ENCODE measurements around the gene GPR4.

Gene GPR4

DNA sequence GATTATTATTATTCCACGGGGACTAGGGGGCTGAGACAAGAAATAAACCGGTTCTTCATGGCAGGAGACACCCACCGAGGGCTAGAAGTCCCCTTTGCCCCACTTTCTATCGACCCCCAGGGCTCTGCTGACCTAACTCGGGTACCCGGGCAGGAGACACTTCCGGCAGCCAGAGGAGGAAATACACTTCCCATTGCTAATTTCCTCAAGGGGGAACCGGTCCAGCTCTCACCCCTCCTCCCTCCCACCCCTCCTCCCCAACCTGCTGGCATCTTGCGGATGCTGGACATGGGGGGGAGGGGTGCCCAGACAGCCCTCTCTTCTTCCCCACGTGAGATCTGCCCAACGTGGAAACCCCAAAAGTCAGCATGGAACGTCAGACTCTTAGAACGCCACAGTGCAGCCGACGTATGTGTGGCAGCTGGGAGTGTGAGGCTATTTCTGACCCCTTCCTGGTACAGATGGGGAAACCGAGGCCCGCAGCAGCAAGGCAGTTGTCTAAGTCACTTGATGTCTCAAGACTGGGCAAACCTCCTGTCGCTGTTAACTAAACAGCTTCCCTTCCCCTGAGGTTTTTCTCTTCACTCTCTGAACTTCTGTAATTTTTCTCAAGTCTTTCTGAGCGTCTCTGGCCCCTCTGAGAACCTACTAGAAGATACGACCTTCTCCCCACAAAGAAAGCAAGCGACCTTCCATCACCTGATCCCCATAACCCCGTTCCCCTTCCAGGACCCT is 3.6 kb downstream of the GPR4 start:
- Histone ChIP-seq H3K27me3 (ENCODE audit: control insufficient read depth in 1 of 2, insufficient read depth in 2 of 2, low read length in 2 of 2) (peaks cover 56 to 64% of the 10 kb centered on the region in 2 donors), H3K9me3 (ENCODE audit: control insufficient read depth in 2 of 2, low read length in 2 of 2) (no peaks in the 10 kb centered on the region), H3K36me3 (ENCODE audit: control insufficient read depth in 2 of 2, insufficient read depth in 2 of 2, low read length in 2 of 2) (no peaks in the 10 kb centered on the region), H3K27ac (ENCODE audit: low read length) (no peak overlapping the region), H3K4me1 (ENCODE audit: control insufficient read depth, insufficient read depth, low read length) (peaks cover 6% of the 10 kb centered on the region), H3K4me3 (ENCODE audit: low read length in 2 of 2) (peak overlapping the region in 1 of 2 donors; percentile 29), H3K9ac (ENCODE audit: low read length in 2 of 2) (no peak overlapping the region)

- H3K9ac ChIP-seq (ENCODE audit: low read length in 2 of 2): no peak overlapping the region
- no peak overlapping the region for H3K27ac ChIP-seq (ENCODE audit: low read length)
- H3K27me3 ChIP-seq (ENCODE audit: control insufficient read depth in 1 of 2, insufficient read depth in 2 of 2, low read length in 2 of 2): peaks cover 55 to 63% of the 10 kb centered on the region in 2 donors
- H3K36me3 ChIP-seq (ENCODE audit: control insufficient read depth in 2 of 2, insufficient read depth in 2 of 2, low read length in 2 of 2): no peaks in the 10 kb centered on the region
- H3K4me3 ChIP-seq (ENCODE audit: low read length in 2 of 2): peak overlapping the region in 1 of 2 donors; percentile 22
- H3K9me3 ChIP-seq (ENCODE audit: control insufficient read depth in 2 of 2, low read length in 2 of 2): no peaks in the 10 kb centered on the region
- peaks cover 6% of the 10 kb centered on the region for H3K4me1 ChIP-seq (ENCODE audit: control insufficient read depth, insufficient read depth, low read length)
Observed at GRCh38 chr19:45597425-45598111, 4.4 kb downstream of the GPR4 start.

GRCh38 chr19:45595814-45596213 is 6.2 kb downstream of the GPR4 start:
- H3K9me3 ChIP-seq (ENCODE audit: control insufficient read depth in 2 of 2, low read length in 2 of 2): no peaks in the 10 kb centered on the region
- H3K9ac ChIP-seq (ENCODE audit: low read length in 2 of 2): no peak overlapping the region
- H3K27me3 ChIP-seq (ENCODE audit: control insufficient read depth in 1 of 2, insufficient read depth in 2 of 2, low read length in 2 of 2): peaks cover 53 to 60% of the 10 kb centered on the region in 2 donors
- H3K36me3 ChIP-seq (ENCODE audit: control insufficient read depth in 2 of 2, insufficient read depth in 2 of 2, low read length in 2 of 2): no peaks in the 10 kb centered on the region
- no peak overlapping the region for H3K27ac ChIP-seq (ENCODE audit: low read length)
- H3K4me1 ChIP-seq (ENCODE audit: control insufficient read depth, insufficient read depth, low read length): peaks cover 6% of the 10 kb centered on the region
- H3K4me3 ChIP-seq (ENCODE audit: low read length in 2 of 2): no peak overlapping the region

GRCh38 chr19:45593520-45593919 is 8.5 kb downstream of the GPR4 start:
- Histone ChIP-seq H3K27me3 (ENCODE audit: control insufficient read depth in 1 of 2, insufficient read depth in 2 of 2, low read length in 2 of 2) (peaks cover 41 to 43% of the 10 kb centered on the region in 2 donors), H3K4me3 (ENCODE audit: low read length in 2 of 2) (no peak overlapping the region), H3K9me3 (ENCODE audit: control insufficient read depth in 2 of 2, low read length in 2 of 2) (no peaks in the 10 kb centered on the region), H3K27ac (ENCODE audit: low read length) (no peak overlapping the region), H3K4me1 (ENCODE audit: control insufficient read depth, insufficient read depth, low read length) (peaks cover 4% of the 10 kb centered on the region), H3K9ac (ENCODE audit: low read length in 2 of 2) (no peak overlapping the region), H3K36me3 (ENCODE audit: control insufficient read depth in 2 of 2, insufficient read depth in 2 of 2, low read length in 2 of 2) (no peaks in the 10 kb centered on the region)

DNA sequence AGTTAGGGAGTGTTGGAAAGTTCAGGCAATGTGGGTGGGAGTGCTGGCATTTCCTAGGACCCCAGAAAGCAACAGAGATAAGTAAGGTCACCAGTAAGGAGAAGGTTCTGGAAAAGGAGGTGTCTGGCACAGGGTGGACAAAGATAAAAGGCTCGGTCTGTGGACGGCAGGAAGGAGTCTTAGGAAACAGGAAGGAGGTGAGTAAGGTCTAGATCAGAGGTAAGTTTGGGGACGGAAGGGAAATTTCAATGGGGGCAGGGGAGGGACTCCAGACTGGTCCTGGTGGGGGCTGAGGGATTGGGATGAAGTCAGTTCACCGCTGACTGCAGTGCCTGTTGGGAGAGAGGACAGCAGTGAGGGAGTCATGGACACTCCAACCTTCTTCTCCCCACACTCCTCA is 9.6 kb downstream of the GPR4 start:
- Histone ChIP-seq H3K4me1 (ENCODE audit: control insufficient read depth, insufficient read depth, low read length) (peaks cover 2% of the 10 kb centered on the region), H3K27ac (ENCODE audit: low read length) (no peak overlapping the region), H3K36me3 (ENCODE audit: control insufficient read depth in 2 of 2, insufficient read depth in 2 of 2, low read length in 2 of 2) (no peaks in the 10 kb centered on the region), H3K9ac (ENCODE audit: low read length in 2 of 2) (no peak overlapping the region), H3K27me3 (ENCODE audit: control insufficient read depth in 1 of 2, insufficient read depth in 2 of 2, low read length in 2 of 2) (peaks cover 30 to 33% of the 10 kb centered on the region in 2 donors), H3K9me3 (ENCODE audit: control insufficient read depth in 2 of 2, low read length in 2 of 2) (no peaks in the 10 kb centered on the region), H3K4me3 (ENCODE audit: low read length in 2 of 2) (no peak overlapping the region)

GRCh38 chr19:45591638-45592005 is 10.4 kb downstream of the GPR4 start:
- Histone ChIP-seq H3K4me3 (ENCODE audit: low read length in 2 of 2) (no peak overlapping the region), H3K27me3 (ENCODE audit: control insufficient read depth in 1 of 2, insufficient read depth in 2 of 2, low read length in 2 of 2) (peaks cover 26 to 28% of the 10 kb centered on the region in 2 donors), H3K4me1 (ENCODE audit: control insufficient read depth, insufficient read depth, low read length) (no peaks in the 10 kb centered on the region), H3K9ac (ENCODE audit: low read length in 2 of 2) (no peak overlapping the region), H3K27ac (ENCODE audit: low read length) (no peak overlapping the region), H3K36me3 (ENCODE audit: control insufficient read depth in 2 of 2, insufficient read depth in 2 of 2, low read length in 2 of 2) (no peaks in the 10 kb centered on the region), H3K9me3 (ENCODE audit: control insufficient read depth in 2 of 2, low read length in 2 of 2) (no peaks in the 10 kb centered on the region)

DNA sequence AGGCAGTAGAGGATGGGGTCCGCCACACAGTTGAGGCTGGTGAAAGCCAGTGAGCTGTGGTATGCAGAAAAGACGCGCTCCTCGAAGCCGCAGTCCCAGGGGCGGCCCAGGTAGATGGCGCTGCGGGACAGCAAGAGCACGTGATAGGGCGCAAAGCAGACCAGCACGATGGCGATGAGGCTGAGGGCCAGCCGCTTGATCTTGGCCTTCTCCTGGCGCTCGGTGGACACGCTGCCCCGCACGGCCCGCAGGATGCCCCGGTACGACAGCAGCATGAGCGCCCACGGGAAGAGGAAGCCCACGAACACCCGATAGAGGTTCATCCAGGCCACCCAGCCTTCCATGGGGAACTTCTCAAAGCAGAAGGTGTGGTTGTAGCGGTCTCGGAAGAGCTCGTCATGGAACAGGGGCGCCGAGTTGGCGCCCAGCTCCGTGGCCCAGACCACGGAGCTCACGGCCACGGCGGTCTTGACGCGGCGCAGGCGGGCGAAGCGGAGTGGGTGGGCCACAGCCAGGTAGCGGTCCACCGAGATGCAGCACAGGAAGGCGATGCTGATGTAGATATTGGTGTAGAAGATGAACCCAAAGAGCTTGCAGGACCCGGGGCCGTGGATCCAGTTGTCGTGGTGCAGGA is 10.9 kb downstream of the GPR4 start:
- H3K27me3 ChIP-seq (ENCODE audit: control insufficient read depth in 1 of 2, insufficient read depth in 2 of 2, low read length in 2 of 2): peaks cover 25 to 28% of the 10 kb centered on the region in 2 donors
- no peak overlapping the region for H3K27ac ChIP-seq (ENCODE audit: low read length)
- no peaks in the 10 kb centered on the region for H3K9me3 ChIP-seq (ENCODE audit: control insufficient read depth in 2 of 2, low read length in 2 of 2)
- H3K4me1 ChIP-seq (ENCODE audit: control insufficient read depth, insufficient read depth, low read length): no peaks in the 10 kb centered on the region
- H3K9ac ChIP-seq (ENCODE audit: low read length in 2 of 2): no peak overlapping the region
- H3K36me3 ChIP-seq (ENCODE audit: control insufficient read depth in 2 of 2, insufficient read depth in 2 of 2, low read length in 2 of 2): no peaks in the 10 kb centered on the region
- H3K4me3 ChIP-seq (ENCODE audit: low read length in 2 of 2): no peak overlapping the region

- Histone ChIP-seq H3K4me1 (ENCODE audit: control insufficient read depth, insufficient read depth, low read length) (no peaks in the 10 kb centered on the region), H3K4me3 (ENCODE audit: low read length in 2 of 2) (no peak overlapping the region), H3K36me3 (ENCODE audit: control insufficient read depth in 2 of 2, insufficient read depth in 2 of 2, low read length in 2 of 2) (no peaks in the 10 kb centered on the region), H3K27ac (ENCODE audit: low read length) (no peak overlapping the region), H3K9ac (ENCODE audit: low read length in 2 of 2) (no peak overlapping the region), H3K27me3 (ENCODE audit: control insufficient read depth in 1 of 2, insufficient read depth in 2 of 2, low read length in 2 of 2) (peaks cover 21 to 24% of the 10 kb centered on the region in 2 donors), H3K9me3 (ENCODE audit: control insufficient read depth in 2 of 2, low read length in 2 of 2) (no peaks in the 10 kb centered on the region)
Observed at GRCh38 chr19:45590300-45591003, 11.6 kb downstream of the GPR4 start.

GRCh38 chr19:45589768-45590167 is 12.2 kb downstream of the GPR4 start:
- Histone ChIP-seq H3K9me3 (ENCODE audit: control insufficient read depth in 2 of 2, low read length in 2 of 2) (no peaks in the 10 kb centered on the region), H3K27ac (ENCODE audit: low read length) (no peak overlapping the region), H3K27me3 (ENCODE audit: control insufficient read depth in 1 of 2, insufficient read depth in 2 of 2, low read length in 2 of 2) (peaks cover 21% of the 10 kb centered on the region in 2 donors), H3K4me1 (ENCODE audit: control insufficient read depth, insufficient read depth, low read length) (peaks cover 5% of the 10 kb centered on the region), H3K9ac (ENCODE audit: low read length in 2 of 2) (no peak overlapping the region), H3K4me3 (ENCODE audit: low read length in 2 of 2) (no peak overlapping the region), H3K36me3 (ENCODE audit: control insufficient read depth in 2 of 2, insufficient read depth in 2 of 2, low read length in 2 of 2) (no peaks in the 10 kb centered on the region)

- H3K9ac ChIP-seq (ENCODE audit: low read length in 2 of 2): no peak overlapping the region
- H3K36me3 ChIP-seq (ENCODE audit: control insufficient read depth in 2 of 2, insufficient read depth in 2 of 2, low read length in 2 of 2): no peaks in the 10 kb centered on the region
- H3K9me3 ChIP-seq (ENCODE audit: control insufficient read depth in 2 of 2, low read length in 2 of 2): no peaks in the 10 kb centered on the region
- peaks cover 19 to 21% of the 10 kb centered on the region in 2 donors for H3K27me3 ChIP-seq (ENCODE audit: control insufficient read depth in 1 of 2, insufficient read depth in 2 of 2, low read length in 2 of 2)
- H3K27ac ChIP-seq (ENCODE audit: low read length): no peak overlapping the region
- H3K4me3 ChIP-seq (ENCODE audit: low read length in 2 of 2): no peak overlapping the region
- peaks cover 10% of the 10 kb centered on the region for H3K4me1 ChIP-seq (ENCODE audit: control insufficient read depth, insufficient read depth, low read length)
Observed at GRCh38 chr19:45587873-45588272, 14.1 kb downstream of the GPR4 start.
